ENCODE data around the gene MATN4.

The MATN4 gene

GRCh38 chr20:45309075-45309474 is 976 bp upstream of the MATN4 start:
- no peak overlapping the region for H3K4me3 Mint-ChIP-seq
- no peak overlapping the region for H3K27ac Mint-ChIP-seq
- no peaks in the 10 kb centered on the region for H3K36me3 Mint-ChIP-seq
- peaks cover 44% of the 10 kb centered on the region for H3K27me3 Mint-ChIP-seq
- peaks cover 13% of the 10 kb centered on the region for H3K4me1 Mint-ChIP-seq
- H3K9me3 Mint-ChIP-seq = no peaks in the 10 kb centered on the region

GRCh38 chr20:45307076-45307640 is 941 bp downstream of the MATN4 start:
- peaks cover 43% of the 10 kb centered on the region for H3K27me3 Mint-ChIP-seq
- no peaks in the 10 kb centered on the region for H3K9me3 Mint-ChIP-seq
- peaks cover 13% of the 10 kb centered on the region for H3K4me1 Mint-ChIP-seq
- H3K36me3 Mint-ChIP-seq = no peaks in the 10 kb centered on the region
- no peak overlapping the region for H3K4me3 Mint-ChIP-seq
- H3K27ac Mint-ChIP-seq = no peak overlapping the region

- H3K27me3 Mint-ChIP-seq = peaks cover 43% of the 10 kb centered on the region
- peaks cover 10% of the 10 kb centered on the region for H3K4me1 Mint-ChIP-seq
- H3K27ac Mint-ChIP-seq = no peak within 1 kb of the TSS
- H3K9me3 Mint-ChIP-seq = no peaks in the 10 kb centered on the region
- no peaks in the 10 kb centered on the region for H3K36me3 Mint-ChIP-seq
- no peak within 1 kb of the TSS for H3K4me3 Mint-ChIP-seq
Measured at GRCh38 chr20:45306431-45306982, 1.6 kb downstream of the MATN4 start, which contains the start of gene RBPJL. Gene RBPJL, plus strand, starts transcription at chr20:45306840. Its CDS starts 83 bp downstream, at chr20:45306923.

- peaks cover 33% of the 10 kb centered on the region for H3K27me3 Mint-ChIP-seq
- no peaks in the 10 kb centered on the region for H3K36me3 Mint-ChIP-seq
- H3K4me1 Mint-ChIP-seq = no peaks in the 10 kb centered on the region
- no peak overlapping the region for H3K4me3 Mint-ChIP-seq
- H3K9me3 Mint-ChIP-seq = no peaks in the 10 kb centered on the region
- H3K27ac Mint-ChIP-seq = no peak overlapping the region
Measured at GRCh38 chr20:45305262-45305661, 2.8 kb downstream of the MATN4 start.

GRCh38 chr20:45304464-45304999 is 3.6 kb downstream of the MATN4 start:
- Mint-ChIP-seq H3K27ac (no peak overlapping the region), H3K9me3 (no peaks in the 10 kb centered on the region), H3K36me3 (no peaks in the 10 kb centered on the region), H3K27me3 (peaks cover 28% of the 10 kb centered on the region), H3K4me1 (no peaks in the 10 kb centered on the region), H3K4me3 (no peak overlapping the region)

GRCh38 chr20:45303586-45304463 is 4.3 kb downstream of the MATN4 start:
- Mint-ChIP-seq H3K27me3 (peaks cover 28% of the 10 kb centered on the region), H3K27ac (no peak overlapping the region), H3K36me3 (no peaks in the 10 kb centered on the region), H3K4me1 (no peaks in the 10 kb centered on the region), H3K4me3 (no peak overlapping the region), H3K9me3 (no peaks in the 10 kb centered on the region)

- Mint-ChIP-seq H3K27ac (no peak overlapping the region), H3K9me3 (no peaks in the 10 kb centered on the region), H3K27me3 (peaks cover 21% of the 10 kb centered on the region), H3K36me3 (no peaks in the 10 kb centered on the region), H3K4me3 (no peak overlapping the region), H3K4me1 (no peaks in the 10 kb centered on the region)
Measured at GRCh38 chr20:45301824-45302271, 6.3 kb downstream of the MATN4 start.

- Mint-ChIP-seq H3K4me1 (no peaks in the 10 kb centered on the region), H3K4me3 (no peak overlapping the region), H3K27ac (no peak overlapping the region), H3K27me3 (peaks cover 23% of the 10 kb centered on the region), H3K36me3 (no peaks in the 10 kb centered on the region), H3K9me3 (no peaks in the 10 kb centered on the region)
Measured at GRCh38 chr20:45300961-45301360, 7.1 kb downstream of the MATN4 start.

GRCh38 chr20:45299786-45300185 is 8.3 kb downstream of the MATN4 start:
- Mint-ChIP-seq H3K36me3 (no peaks in the 10 kb centered on the region), H3K27me3 (peaks cover 20% of the 10 kb centered on the region), H3K27ac (no peak overlapping the region), H3K4me3 (no peak overlapping the region), H3K9me3 (no peaks in the 10 kb centered on the region), H3K4me1 (no peaks in the 10 kb centered on the region)

- peaks cover 18% of the 10 kb centered on the region for H3K27me3 Mint-ChIP-seq
- no peak overlapping the region for H3K4me3 Mint-ChIP-seq
- H3K36me3 Mint-ChIP-seq = no peaks in the 10 kb centered on the region
- H3K9me3 Mint-ChIP-seq = no peaks in the 10 kb centered on the region
- peaks cover 4% of the 10 kb centered on the region for H3K4me1 Mint-ChIP-seq
- no peak overlapping the region for H3K27ac Mint-ChIP-seq
Measured at GRCh38 chr20:45297786-45298497, 10.2 kb downstream of the MATN4 start.

GRCh38 chr20:45294659-45295058 is 13.4 kb downstream of the MATN4 start:
- Mint-ChIP-seq H3K27me3 (peaks cover 23% of the 10 kb centered on the region), H3K4me1 (peaks cover 8% of the 10 kb centered on the region), H3K9me3 (no peaks in the 10 kb centered on the region), H3K36me3 (no peaks in the 10 kb centered on the region), H3K4me3 (no peak overlapping the region), H3K27ac (no peak overlapping the region)

GRCh38 chr20:45294003-45294368 is 14.1 kb downstream of the MATN4 start:
- Mint-ChIP-seq H3K9me3 (no peaks in the 10 kb centered on the region), H3K4me3 (peak overlapping the region; percentile 78), H3K27ac (no peak overlapping the region), H3K36me3 (no peaks in the 10 kb centered on the region), H3K27me3 (peaks cover 23% of the 10 kb centered on the region), H3K4me1 (peaks cover 8% of the 10 kb centered on the region)

GRCh38 chr20:45293041-45294002 is 14.8 kb downstream of the MATN4 start:
- H3K4me3 Mint-ChIP-seq = peak overlapping the region; percentile 78
- peaks cover 8% of the 10 kb centered on the region for H3K4me1 Mint-ChIP-seq
- H3K9me3 Mint-ChIP-seq = no peaks in the 10 kb centered on the region
- H3K27me3 Mint-ChIP-seq = peaks cover 23% of the 10 kb centered on the region
- H3K27ac Mint-ChIP-seq = no peak overlapping the region
- no peaks in the 10 kb centered on the region for H3K36me3 Mint-ChIP-seq

GRCh38 chr20:45292343-45292742 is 15.8 kb downstream of the MATN4 start:
- Mint-ChIP-seq H3K27me3 (peaks cover 23% of the 10 kb centered on the region), H3K4me3 (peak overlapping the region; percentile 34), H3K9me3 (no peaks in the 10 kb centered on the region), H3K4me1 (peaks cover 8% of the 10 kb centered on the region), H3K36me3 (no peaks in the 10 kb centered on the region), H3K27ac (no peak overlapping the region)
